Bronchial epithelial cell (primary cell): ENCODE data around the gene COX7A2. TPM values are rescaled to one million over a fixed set of nuclear protein-coding genes. Genes with fewer than 3 reads are reported as not detected.
A peak's percentile ranks its signal among the peaks of the same experiment; 100 is the strongest.

ENCODE experiments used
- DNase-seq: peaks from one replicate; pipeline ENCODE4 v3.0.0-alpha.2; 2010; ENCODE audit warnings: low read depth
- FAIRE-seq: peaks from 2 replicates; lab custom pipeline; 2011; peaks lifted over from hg19 to GRCh38; lab: Jason Lieb, UNC
- H3K27me3 ChIP-seq: 2 replicates; pipeline ENCODE4 v1.5.1; 2011; ENCODE audit warnings: low read length; ENCODE audit not compliant: control insufficient read depth, insufficient read depth
- H3K36me3 ChIP-seq: 2 replicates; pipeline ENCODE4 v1.5.1; 2011; ENCODE audit warnings: low read length; ENCODE audit not compliant: control insufficient read depth, insufficient read depth
- H3K4me3 ChIP-seq: 2 replicates; pipeline ENCODE4 v1.5.1; 2011; ENCODE audit warnings: mild to moderate bottlenecking, low read depth, low read length, control low read depth
- CTCF ChIP-seq: IDR thresholded peaks from 2 replicates; pipeline ENCODE4 v1.5.1; 2011; ENCODE audit warnings: mild to moderate bottlenecking, moderate library complexity, low read length, control low read depth, inconsistent platforms; ENCODE audit not compliant: insufficient read depth, severe bottlenecking
- total RNA-seq: library from RNA; depleted of rRNA; stranded (reverse); fragments of >200 nt; gene quantifications from 2 replicates; pipeline ENCODE4 v1.2.1, GENCODE V29; 2014

COX7A2 gene
- total RNA-seq, 1 donor from 2014 or later: 176 TPM

- no peak for TF ChIP-seq CTCF
- Histone ChIP-seq H3K36me3 (no peaks in the 10 kb centered on the region), H3K27me3 (no peaks in the 10 kb centered on the region), H3K4me3 (no peak overlapping the region)
- FAIRE-seq (no peak), DNase-seq (peak; percentile 42)
Observed at GRCh38 chr6:75288023-75288422, 44.4 kb upstream of the COX7A2 start.

- Histone ChIP-seq H3K27me3 (no peaks in the 10 kb centered on the region), H3K36me3 (no peaks in the 10 kb centered on the region), H3K4me3 (no peak overlapping the region)
- no peak for TF ChIP-seq CTCF
- FAIRE-seq: no peak
- no peak for DNase-seq
Observed at GRCh38 chr6:75287424-75287823, 43.8 kb upstream of the COX7A2 start.

- no peak for TF ChIP-seq CTCF
- Histone ChIP-seq H3K36me3 (no peaks in the 10 kb centered on the region), H3K27me3 (no peaks in the 10 kb centered on the region), H3K4me3 (no peak overlapping the region)
- FAIRE-seq (no peak), DNase-seq (no peak)
Observed at GRCh38 chr6:75286955-75287354, 43.4 kb upstream of the COX7A2 start.

GRCh38 chr6:75285283-75285639, 41.7 kb upstream of the COX7A2 start:
- Histone ChIP-seq H3K27me3 (no peaks in the 10 kb centered on the region), H3K36me3 (no peaks in the 10 kb centered on the region), H3K4me3 (peak overlapping the region; percentile 90)
- DNase-seq (peak; percentile 37), FAIRE-seq (no peak)
- no peak for TF ChIP-seq CTCF

GRCh38 chr6:75284632-75285282, 41.2 kb upstream of the COX7A2 start, which contains the start of gene TMEM30A:
TMEM30A (minus strand) TSS chr6:75284792; CDS start chr6:75284638, 154 bp downstream.
- H3K4me3 ChIP-seq: peak within 1 kb of the TSS; percentile 90
- DNase-seq (peak; percentile 98), FAIRE-seq (peak; percentile 99)
- no peaks in the 10 kb centered on the region for H3K27me3 ChIP-seq
- no peaks in the 10 kb centered on the region for H3K36me3 ChIP-seq
- no peak for TF ChIP-seq CTCF
